Measurements from ENCODE around the gene CHTF18.

Gene CHTF18

GRCh38 chr16:777826-778225 is 10.6 kb upstream of the CHTF18 start:
- no peak overlapping the region for H3K4me3 ChIP-seq (replicated peaks; ENCODE audit: low read depth, low read length)
- TF ChIP-seq CTCF (IDR thresholded peaks at IDR 0.05; ENCODE audit: insufficient read depth, low read length, poor library complexity, severe bottlenecking): no peak
- no peaks in the 10 kb centered on the region for H3K36me3 ChIP-seq (ENCODE audit: control insufficient read depth, insufficient read depth, low read length)
- no peaks in the 10 kb centered on the region for H3K27me3 ChIP-seq (replicated peaks; ENCODE audit: control insufficient read depth, insufficient read depth, low read length)
- no peak for DNase-seq (ENCODE audit: extremely low read depth, insufficient read length)

GRCh38 chr16:778447-778846 is 10.0 kb upstream of the CHTF18 start:
- DNase-seq (ENCODE audit: extremely low read depth, insufficient read length): no peak
- H3K36me3 ChIP-seq (ENCODE audit: control insufficient read depth, insufficient read depth, low read length): no peaks in the 10 kb centered on the region
- no peak overlapping the region for H3K4me3 ChIP-seq (replicated peaks; ENCODE audit: low read depth, low read length)
- no peak for TF ChIP-seq CTCF (IDR thresholded peaks at IDR 0.05; ENCODE audit: insufficient read depth, low read length, poor library complexity, severe bottlenecking)
- H3K27me3 ChIP-seq (replicated peaks; ENCODE audit: control insufficient read depth, insufficient read depth, low read length): no peaks in the 10 kb centered on the region

- Histone ChIP-seq H3K27me3 (replicated peaks; ENCODE audit: control insufficient read depth, insufficient read depth, low read length) (no peaks in the 10 kb centered on the region), H3K36me3 (ENCODE audit: control insufficient read depth, insufficient read depth, low read length) (no peaks in the 10 kb centered on the region), H3K4me3 (replicated peaks; ENCODE audit: low read depth, low read length) (no peak overlapping the region)
- no peak for TF ChIP-seq CTCF (IDR thresholded peaks at IDR 0.05; ENCODE audit: insufficient read depth, low read length, poor library complexity, severe bottlenecking)
- no peak for DNase-seq (ENCODE audit: extremely low read depth, insufficient read length)
Measured at GRCh38 chr16:778909-779527, 9.4 kb upstream of the CHTF18 start.

GRCh38 chr16:779561-779960 is 8.9 kb upstream of the CHTF18 start:
- Histone ChIP-seq H3K36me3 (ENCODE audit: control insufficient read depth, insufficient read depth, low read length) (no peaks in the 10 kb centered on the region; the same call in 1 of the 2 replicates), H3K4me3 (replicated peaks; ENCODE audit: low read depth, low read length) (no peak overlapping the region), H3K27me3 (replicated peaks; ENCODE audit: control insufficient read depth, insufficient read depth, low read length) (no peaks in the 10 kb centered on the region)
- no peak for TF ChIP-seq CTCF (IDR thresholded peaks at IDR 0.05; ENCODE audit: insufficient read depth, low read length, poor library complexity, severe bottlenecking)
- no peak for DNase-seq (ENCODE audit: extremely low read depth, insufficient read length)

GRCh38 chr16:780296-780695 is 8.1 kb upstream of the CHTF18 start:
- H3K36me3 ChIP-seq (ENCODE audit: control insufficient read depth, insufficient read depth, low read length): peaks cover 3% of the 10 kb centered on the region
- no peak overlapping the region for H3K4me3 ChIP-seq (replicated peaks; ENCODE audit: low read depth, low read length)
- no peak for DNase-seq (ENCODE audit: extremely low read depth, insufficient read length)
- H3K27me3 ChIP-seq (replicated peaks; ENCODE audit: control insufficient read depth, insufficient read depth, low read length): no peaks in the 10 kb centered on the region
- no peak for TF ChIP-seq CTCF (IDR thresholded peaks at IDR 0.05; ENCODE audit: insufficient read depth, low read length, poor library complexity, severe bottlenecking)
